ENCODE results near the gene GPR35. TPM values are rescaled to one million over a fixed set of nuclear protein-coding genes. Genes with fewer than 3 reads are reported as not detected.

GPR35 gene
- total RNA-seq, 4 donors from 2014 or later, result 91.1 to 244 (median 136) TPM

DNA sequence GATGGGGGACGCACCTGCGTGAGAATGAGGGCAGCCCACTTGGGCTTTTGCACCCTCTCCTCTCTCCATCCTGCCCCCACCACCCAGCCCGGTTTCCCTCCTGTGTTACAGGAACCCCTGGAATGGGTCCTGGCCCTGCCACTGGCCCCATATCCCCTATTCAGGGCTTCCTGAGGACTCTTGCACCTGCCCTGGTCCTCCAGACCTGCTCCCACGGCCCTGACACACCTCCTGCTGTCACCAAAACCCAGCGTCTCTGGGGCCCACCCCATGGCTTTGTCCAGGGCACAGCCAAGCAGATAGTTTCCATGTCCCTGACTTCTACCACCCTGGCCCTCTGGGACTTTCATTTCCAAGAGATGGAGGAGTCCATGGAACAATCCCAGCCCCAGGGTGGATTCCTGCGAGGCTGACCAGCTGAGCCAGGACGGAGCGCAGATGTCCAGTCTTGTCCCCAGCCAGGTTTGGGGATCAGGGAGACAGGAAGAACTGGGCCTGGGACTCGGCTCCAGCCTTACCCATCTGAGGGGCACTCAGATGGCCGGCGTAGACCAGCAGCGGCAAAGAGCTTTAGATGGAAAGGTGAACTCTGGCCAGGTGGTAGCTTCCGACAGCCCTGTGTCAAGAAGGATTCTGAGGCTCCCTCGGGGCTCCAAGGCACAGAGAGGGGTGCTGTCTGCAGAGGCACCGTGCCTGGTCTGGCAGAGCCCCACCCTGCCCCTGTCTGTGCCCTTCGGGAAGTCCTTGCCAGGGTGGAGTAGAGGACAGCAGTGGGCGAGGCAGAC is 12.0 kb downstream of the GPR35 start:
- Histone ChIP-seq H3K4me3 (no peak overlapping the region), H3K27me3 (peaks cover 10% of the 10 kb centered on the region), H3K36me3 (no peaks in the 10 kb centered on the region), H3K27ac (no peak overlapping the region), H3K4me1 (no peaks in the 10 kb centered on the region), H3K9me3 (no peaks in the 10 kb centered on the region)
- in situ Hi-C loops (cut with MboI; ENCODE audit: low pct_ligation_motif_present in 1 of 4, low pct_unique_long_range_greater_than_20kb in 1 of 4, low sequenced_read_pairs in 3 of 4), result no loop called here
- no peak for TF ChIP-seq EP300 (IDR thresholded peaks at IDR 0.05; ENCODE audit: low read depth)
- TF ChIP-seq, protein P1, sequence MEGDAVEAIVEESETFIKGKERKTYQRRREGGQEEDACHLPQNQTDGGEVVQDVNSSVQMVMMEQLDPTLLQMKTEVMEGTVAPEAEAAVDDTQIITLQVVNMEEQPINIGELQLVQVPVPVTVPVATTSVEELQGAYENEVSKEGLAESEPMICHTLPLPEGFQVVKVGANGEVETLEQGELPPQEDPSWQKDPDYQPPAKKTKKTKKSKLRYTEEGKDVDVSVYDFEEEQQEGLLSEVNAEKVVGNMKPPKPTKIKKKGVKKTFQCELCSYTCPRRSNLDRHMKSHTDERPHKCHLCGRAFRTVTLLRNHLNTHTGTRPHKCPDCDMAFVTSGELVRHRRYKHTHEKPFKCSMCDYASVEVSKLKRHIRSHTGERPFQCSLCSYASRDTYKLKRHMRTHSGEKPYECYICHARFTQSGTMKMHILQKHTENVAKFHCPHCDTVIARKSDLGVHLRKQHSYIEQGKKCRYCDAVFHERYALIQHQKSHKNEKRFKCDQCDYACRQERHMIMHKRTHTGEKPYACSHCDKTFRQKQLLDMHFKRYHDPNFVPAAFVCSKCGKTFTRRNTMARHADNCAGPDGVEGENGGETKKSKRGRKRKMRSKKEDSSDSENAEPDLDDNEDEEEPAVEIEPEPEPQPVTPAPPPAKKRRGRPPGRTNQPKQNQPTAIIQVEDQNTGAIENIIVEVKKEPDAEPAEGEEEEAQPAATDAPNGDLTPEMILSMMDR (IDR thresholded peaks at IDR 0.05), result no peak
- no peak for TF ChIP-seq POLR2AphosphoS5 (IDR thresholded peaks at IDR 0.05)
- no peak for TF ChIP-seq POLR2A (IDR thresholded peaks at IDR 0.05)
- DNase-seq, result no peak
- intact Hi-C loops (cut with DNase I; ENCODE audit: low total_unique reads), result no loop called here
- WGBS, 2 donors (ENCODE audit: low coverage in 1 of 2), result 75% methylated on average over 17 of the region's 17 CpGs; no CpG with 5 or more reads in 1 of the 2 donors

DNA sequence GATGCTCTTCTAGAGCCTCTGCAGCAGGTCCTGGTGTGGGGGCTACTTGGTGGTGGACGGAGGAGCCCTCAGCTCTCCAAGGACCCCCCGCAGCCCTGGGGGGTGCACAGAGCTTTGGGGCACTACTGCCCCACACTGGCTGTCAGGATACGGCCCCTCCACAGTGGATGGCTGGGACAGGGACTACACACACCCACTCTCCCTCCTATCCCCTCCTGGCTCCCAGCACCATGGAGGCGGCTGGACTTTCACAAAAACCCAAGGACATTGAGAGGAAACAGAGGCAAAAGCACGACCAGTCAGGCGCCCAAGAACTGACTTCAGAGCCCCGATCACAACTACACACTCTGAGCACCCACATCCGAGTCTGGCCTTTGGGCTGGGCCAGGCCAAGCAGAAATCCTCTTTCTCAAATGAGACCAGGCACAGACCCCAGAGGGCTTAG is 12.6 kb downstream of the GPR35 start:
- Histone ChIP-seq H3K4me3 (no peak overlapping the region), H3K36me3 (no peaks in the 10 kb centered on the region), H3K27ac (peak overlapping the region in 1 of 4 donors; percentile 17), H3K4me1 (no peaks in the 10 kb centered on the region), H3K9me3 (no peaks in the 10 kb centered on the region), H3K27me3 (peaks cover 10% of the 10 kb centered on the region)
- DNase-seq, result no peak
- in situ Hi-C loops (cut with MboI; ENCODE audit: low pct_ligation_motif_present in 1 of 4, low pct_unique_long_range_greater_than_20kb in 1 of 4, low sequenced_read_pairs in 3 of 4), result no loop called here
- TF ChIP-seq, protein P1 (IDR thresholded peaks at IDR 0.05), result no peak
- TF ChIP-seq POLR2A (IDR thresholded peaks at IDR 0.05) (no peak), EP300 (IDR thresholded peaks at IDR 0.05; ENCODE audit: low read depth) (no peak), POLR2AphosphoS5 (IDR thresholded peaks at IDR 0.05) (no peak)
- intact Hi-C loops (cut with DNase I; ENCODE audit: low total_unique reads), result no loop called here
- WGBS, 2 donors (ENCODE audit: low coverage in 1 of 2), result 82% methylated on average over 6 of the region's 8 CpGs; no CpG with 5 or more reads in 1 of the 2 donors

DNA sequence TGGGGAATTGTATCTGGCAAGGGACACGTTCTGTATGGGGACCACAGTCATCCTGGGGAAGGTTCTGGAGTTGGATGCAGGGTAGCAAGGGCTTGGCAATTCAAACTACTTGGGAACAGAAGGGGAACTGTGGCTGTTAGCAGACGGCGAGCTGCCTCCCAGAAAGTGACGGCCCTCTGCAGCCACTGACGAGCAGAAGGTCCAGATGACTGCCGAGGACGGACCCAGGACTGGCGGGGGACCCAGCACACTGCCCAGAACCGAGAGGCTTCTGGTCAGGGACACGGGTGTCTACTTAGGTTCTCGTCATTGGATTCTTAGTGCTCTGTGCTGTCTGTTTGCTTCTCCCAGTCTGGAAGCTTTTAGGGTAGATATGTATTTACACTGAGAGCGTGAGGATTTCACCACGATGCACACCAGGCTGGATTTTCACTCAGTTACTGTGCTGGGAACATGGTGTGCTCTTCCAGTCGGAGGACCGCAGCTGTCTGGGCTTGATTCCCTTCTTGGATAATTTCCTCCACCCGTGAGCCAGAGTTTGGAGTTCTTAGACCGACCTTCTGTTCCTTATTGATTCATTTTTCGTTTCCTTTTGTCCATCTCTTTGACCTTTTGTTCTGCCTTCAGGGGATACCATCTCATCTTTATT is 13.4 kb downstream of the GPR35 start:
- no peaks in the 10 kb centered on the region for H3K9me3 ChIP-seq
- H3K4me1 ChIP-seq, result no peaks in the 10 kb centered on the region
- TF ChIP-seq POLR2A (IDR thresholded peaks at IDR 0.05), result no peak
- TF ChIP-seq EP300 (IDR thresholded peaks at IDR 0.05; ENCODE audit: low read depth), result no peak
- no peak for TF ChIP-seq POLR2AphosphoS5 (IDR thresholded peaks at IDR 0.05)
- TF ChIP-seq, protein P1 (IDR thresholded peaks at IDR 0.05), result no peak
- no peak for DNase-seq
- no peaks in the 10 kb centered on the region for H3K36me3 ChIP-seq
- H3K4me3 ChIP-seq, result no peak overlapping the region
- peaks cover 10% of the 10 kb centered on the region for H3K27me3 ChIP-seq
- intact Hi-C loops (cut with DNase I; ENCODE audit: low total_unique reads), result no loop called here
- in situ Hi-C loops (cut with MboI; ENCODE audit: low pct_ligation_motif_present in 1 of 4, low pct_unique_long_range_greater_than_20kb in 1 of 4, low sequenced_read_pairs in 3 of 4), result no loop called here
- H3K27ac ChIP-seq, result peak overlapping the region in 1 of 4 donors; percentile 17
- WGBS, 2 donors (ENCODE audit: low coverage in 1 of 2), result 56 to 63% methylated on average over 1 to 18 of the region's 18 CpGs

DNA sequence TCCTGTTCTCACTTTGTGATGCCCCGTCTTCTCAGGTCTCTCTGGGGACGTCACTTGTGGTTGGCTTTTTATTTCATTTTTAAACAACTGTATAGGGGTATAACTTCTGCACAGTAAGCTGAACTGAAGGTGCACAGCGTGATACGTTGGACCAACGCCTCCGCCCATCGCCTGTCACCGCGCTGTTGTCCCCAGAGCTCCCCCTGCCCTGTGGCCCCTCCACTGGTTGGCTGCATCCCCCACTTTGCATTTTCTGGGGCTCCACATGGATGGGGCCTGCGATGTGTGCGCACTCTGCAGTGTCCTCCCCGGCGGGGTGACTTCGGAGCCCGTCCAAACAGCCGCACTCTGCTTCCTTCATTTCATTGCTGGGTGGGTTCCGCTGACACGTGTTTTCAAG is 14.3 kb downstream of the GPR35 start:
- DNase-seq, result no peak
- intact Hi-C loops (cut with DNase I; ENCODE audit: low total_unique reads) (no loop called here), in situ Hi-C loops (cut with MboI; ENCODE audit: low pct_ligation_motif_present in 1 of 4, low pct_unique_long_range_greater_than_20kb in 1 of 4, low sequenced_read_pairs in 3 of 4) (no loop called here)
- no peaks in the 10 kb centered on the region for H3K36me3 ChIP-seq
- no peak overlapping the region for H3K27ac ChIP-seq
- H3K9me3 ChIP-seq, result no peaks in the 10 kb centered on the region
- H3K27me3 ChIP-seq, result peaks cover 18% of the 10 kb centered on the region
- TF ChIP-seq EP300 (IDR thresholded peaks at IDR 0.05; ENCODE audit: low read depth), result no peak
- no peak for TF ChIP-seq POLR2AphosphoS5 (IDR thresholded peaks at IDR 0.05)
- TF ChIP-seq, protein P1 (IDR thresholded peaks at IDR 0.05), result no peak
- no peak for TF ChIP-seq POLR2A (IDR thresholded peaks at IDR 0.05)
- 83 to 88% methylated on average over 4 to 18 of the region's 18 CpGs for WGBS, 2 donors (ENCODE audit: low coverage in 1 of 2)
- no peak overlapping the region for H3K4me3 ChIP-seq
- H3K4me1 ChIP-seq, result no peaks in the 10 kb centered on the region
